HFF-Myc (cell line): ENCODE data around the gene SLCO1C1.

Source experiments
- DNase-seq: peaks from one replicate; pipeline ENCODE4 v3.0.0-alpha.2; 2011; ENCODE audit warnings: low read depth; ENCODE audit errors: extremely low read depth
- H3K4me3 ChIP-seq: replicated peaks from 2 replicates; pipeline ENCODE4 v1.5.1; 2011; ENCODE audit warnings: low read depth, mild to moderate bottlenecking, control low read depth, low read length
- CTCF ChIP-seq: IDR thresholded peaks from 2 replicates; pipeline ENCODE4 v1.5.1; 2012; ENCODE audit warnings: mild to moderate bottlenecking, low read depth, low read length, control low read depth; ENCODE audit errors: missing control alignments

The SLCO1C1 gene

GRCh38 chr12:20696181-20696905 is 1.2 kb downstream of the SLCO1C1 start:
- DNase-seq, result no peak
- no peak overlapping the region for H3K4me3 ChIP-seq
- TF ChIP-seq CTCF, result no peak

DNA sequence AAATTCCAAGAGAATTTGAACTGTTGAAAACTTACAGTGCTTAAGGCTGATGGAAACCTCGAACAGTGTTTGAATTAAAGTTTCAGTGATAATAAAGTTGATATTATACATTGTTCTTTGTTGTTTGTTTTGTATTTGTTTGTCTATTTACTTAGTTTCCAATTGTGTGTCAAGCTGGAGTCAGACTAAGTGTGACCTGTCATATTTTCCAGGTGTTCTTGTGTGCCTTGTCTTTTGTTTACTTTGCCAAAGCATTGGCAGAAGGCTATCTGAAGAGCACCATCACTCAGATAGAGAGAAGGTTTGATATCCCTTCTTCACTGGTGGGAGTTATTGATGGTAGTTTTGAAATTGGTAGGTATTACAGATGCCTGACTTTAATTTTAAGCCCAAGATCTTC is 6.0 kb downstream of the SLCO1C1 start:
- no peak for TF ChIP-seq CTCF
- H3K4me3 ChIP-seq, result no peak overlapping the region

DNA sequence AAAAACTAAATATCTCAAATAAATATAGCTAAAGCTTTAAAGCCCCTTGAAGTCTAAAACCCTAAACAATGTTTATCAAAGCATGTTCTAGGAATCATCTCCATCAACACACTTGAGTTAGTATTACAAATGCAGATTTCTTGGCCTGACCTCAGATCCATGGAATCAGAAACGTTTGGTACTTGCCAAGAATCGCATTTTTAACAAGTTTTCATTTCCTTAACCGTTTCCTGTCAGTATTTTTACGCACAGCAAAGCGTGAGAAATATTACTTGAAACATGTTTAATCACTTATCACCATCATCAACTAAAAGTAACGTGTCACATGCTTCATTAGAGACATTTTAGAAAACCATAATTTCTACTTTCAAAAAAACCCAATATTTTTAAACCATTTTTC is 9.7 kb downstream of the SLCO1C1 start:
- no peak overlapping the region for H3K4me3 ChIP-seq
- DNase-seq, result no peak
- TF ChIP-seq CTCF, result no peak

More for the DNA sequence above, 6.0 kb downstream of the SLCO1C1 start:
- DNase-seq, result no peak

DNA sequence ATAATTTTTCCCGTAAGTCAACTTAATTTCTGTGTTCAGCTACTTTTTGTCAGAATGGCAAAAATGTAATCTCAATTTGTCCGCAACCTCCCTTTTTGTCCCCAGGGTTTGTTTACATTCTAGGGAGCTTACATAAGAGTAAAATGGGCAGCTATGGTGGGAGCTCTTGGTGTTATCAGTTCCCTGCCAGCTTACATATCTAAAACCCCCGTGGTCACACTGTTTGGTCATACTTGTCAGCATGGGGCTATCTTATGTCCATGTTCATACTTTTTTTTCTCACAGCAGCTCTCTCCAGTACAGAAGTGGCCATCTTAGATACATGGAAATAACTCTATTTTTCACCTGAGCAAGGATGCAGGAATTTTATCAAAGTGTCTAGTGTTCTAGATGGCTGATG is 16.7 kb downstream of the SLCO1C1 start:
- no peak overlapping the region for H3K4me3 ChIP-seq
- no peak for TF ChIP-seq CTCF
- DNase-seq, result no peak

GRCh38 chr12:20716037-20716436 is 20.9 kb downstream of the SLCO1C1 start:
- no peak for TF ChIP-seq CTCF
- DNase-seq, result no peak
- no peak overlapping the region for H3K4me3 ChIP-seq

DNA sequence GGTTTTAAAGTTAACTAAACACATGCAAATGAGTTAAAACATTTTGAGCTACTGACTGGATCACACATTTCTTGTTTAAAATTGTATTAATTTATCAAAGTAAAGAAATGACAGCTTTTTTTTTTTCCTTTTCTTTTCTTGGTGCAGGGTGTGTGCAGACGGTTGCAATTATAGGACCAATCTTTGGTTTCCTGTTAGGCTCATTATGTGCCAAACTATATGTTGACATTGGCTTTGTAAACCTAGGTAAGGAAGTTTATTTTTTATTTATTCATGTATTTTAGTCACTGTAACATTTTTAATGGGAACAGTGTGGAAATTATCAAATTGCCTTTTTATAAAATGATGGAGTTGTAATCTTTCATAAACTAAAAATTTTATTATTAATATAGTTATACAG is 21.9 kb downstream of the SLCO1C1 start:
- no peak for TF ChIP-seq CTCF

DNA sequence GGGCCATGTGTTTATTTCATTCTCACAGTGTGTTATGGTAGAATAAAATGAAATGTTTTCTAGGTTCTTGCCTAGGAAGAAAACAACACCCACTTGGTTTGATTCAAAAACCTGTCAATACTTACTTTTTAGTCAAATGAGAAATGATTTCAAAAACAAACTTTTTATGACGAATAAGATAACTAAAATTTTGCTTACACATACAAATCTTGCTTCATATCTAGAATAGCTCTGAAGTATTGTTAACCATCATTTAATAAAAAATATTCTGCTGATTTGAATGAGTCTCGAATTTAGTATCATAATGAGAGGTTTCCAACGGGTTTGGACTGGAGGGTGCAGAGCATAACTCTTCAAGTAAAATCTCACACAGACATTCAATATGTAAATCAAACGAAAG is 23.2 kb downstream of the SLCO1C1 start:
- TF ChIP-seq CTCF, result no peak
- no peak overlapping the region for H3K4me3 ChIP-seq
- DNase-seq, result no peak

More for the DNA sequence above, 21.9 kb downstream of the SLCO1C1 start:
- no peak for DNase-seq
- no peak overlapping the region for H3K4me3 ChIP-seq
